SK-N-SH treated with all-trans-retinoic acid at 6 μM for 48 hours (cell line): ENCODE data around the gene FGGY.

Experiments
- ATAC-seq: fragments of 200-7000 bp; cut with Tn5 transposase; 3 replicates; pipeline ENCODE4 v1.9.1; 2020; ENCODE audit warnings: mild to moderate bottlenecking, moderate library complexity
- ARNTL ChIP-seq: fragments of 450-650 bp; formaldehyde crosslinking; IDR thresholded peaks from 2 replicates; pipeline ENCODE4 v1.5.0; 2020; ENCODE audit warnings: low read depth, mild to moderate bottlenecking, moderate library complexity, borderline replicate concordance
- BACH2 ChIP-seq: fragments of 250-450 bp; sonication (Bioruptor Pico); IDR thresholded peaks from 2 replicates; pipeline ENCODE4 v1.9.0; 2021; ENCODE audit warnings: mild to moderate bottlenecking, borderline replicate concordance
- CREB5 ChIP-seq: fragments of 250-450 bp; sonication (Bioruptor Pico); IDR thresholded peaks from 2 replicates; pipeline ENCODE4 v1.5.1; 2020; ENCODE audit warnings: low read depth, mild to moderate bottlenecking, moderate library complexity
- CSDC2 ChIP-seq: fragments of 250-450 bp; sonication (Bioruptor Pico); IDR thresholded peaks from 2 replicates; pipeline ENCODE4 v1.5.0; 2020; ENCODE audit warnings: mild to moderate bottlenecking, moderate library complexity
- CSRNP3 ChIP-seq: fragments of 250-450 bp; sonication (Bioruptor Pico); IDR thresholded peaks from 2 replicates; pipeline ENCODE4 v1.5.1; 2021; ENCODE audit warnings: mild to moderate bottlenecking, moderate library complexity
- ESRRG ChIP-seq: fragments of 250-450 bp; sonication (Bioruptor Pico); IDR thresholded peaks from 2 replicates; pipeline ENCODE4 v1.6.1; 2021; ENCODE audit warnings: mild to moderate bottlenecking
- GLIS3 ChIP-seq: fragments of 250-450 bp; sonication (Bioruptor Pico); IDR thresholded peaks from 2 replicates; pipeline ENCODE4 v1.5.0; 2020; ENCODE audit warnings: mild to moderate bottlenecking, moderate library complexity
- ISL1 ChIP-seq: fragments of 250-450 bp; sonication (Bioruptor Pico); IDR thresholded peaks from 2 replicates; pipeline ENCODE4 v2.1.2; 2022; ENCODE audit warnings: mild to moderate bottlenecking, moderate library complexity
- OSR1 ChIP-seq: fragments of 250-450 bp; sonication (Bioruptor Pico); IDR thresholded peaks from 2 replicates; pipeline ENCODE4 v1.8.0; 2022; ENCODE audit warnings: moderate library complexity, mild to moderate bottlenecking, inconsistent platforms
- PATZ1 ChIP-seq: fragments of 250-450 bp; sonication (Bioruptor Pico); IDR thresholded peaks from 2 replicates; pipeline ENCODE4 v1.8.0; 2020; ENCODE audit warnings: mild to moderate bottlenecking, moderate library complexity, borderline replicate concordance
- POU6F1 ChIP-seq: fragments of 250-450 bp; sonication (Bioruptor Pico); IDR thresholded peaks from 2 replicates; pipeline ENCODE4 v1.8.0; 2021; ENCODE audit warnings: low read depth, mild to moderate bottlenecking, moderate library complexity, borderline replicate concordance
- PPARA ChIP-seq: fragments of 250-450 bp; sonication (Bioruptor Pico); IDR thresholded peaks from 2 replicates; pipeline ENCODE4 v1.5.0; 2020; ENCODE audit warnings: mild to moderate bottlenecking, borderline replicate concordance
- RARB ChIP-seq: fragments of 250-450 bp; sonication (Bioruptor Pico); IDR thresholded peaks from 2 replicates; pipeline ENCODE4 v1.8.0; 2021; ENCODE audit warnings: mild to moderate bottlenecking, moderate library complexity
- TOX ChIP-seq: fragments of 250-450 bp; sonication (Bioruptor Pico); IDR thresholded peaks from 2 replicates; pipeline ENCODE4 v1.8.0; 2021; ENCODE audit warnings: mild to moderate bottlenecking, moderate library complexity, borderline replicate concordance
- TSHZ2 ChIP-seq: fragments of 250-450 bp; sonication (Bioruptor Pico); IDR thresholded peaks from 2 replicates; pipeline ENCODE4 v1.5.0; 2020; ENCODE audit warnings: mild to moderate bottlenecking, moderate library complexity
- ZC3H10 ChIP-seq: fragments of 250-450 bp; sonication (Bioruptor Pico); IDR thresholded peaks from 2 replicates; pipeline ENCODE4 v1.5.1; 2021; ENCODE audit warnings: mild to moderate bottlenecking, moderate library complexity
- ZFP3 ChIP-seq: fragments of 250-450 bp; sonication (Bioruptor Pico); IDR thresholded peaks from 2 replicates; pipeline ENCODE4 v1.5.0; 2020; ENCODE audit warnings: mild to moderate bottlenecking, moderate library complexity
- ZNF565 ChIP-seq: fragments of 450-650 bp; formaldehyde crosslinking; conservative IDR thresholded peaks from 2 replicates; pipeline ENCODE4 v1.5.0; 2020; ENCODE audit warnings: low read depth, mild to moderate bottlenecking, moderate library complexity
- ZNF8 ChIP-seq: fragments of 450-650 bp; formaldehyde crosslinking; IDR thresholded peaks from 2 replicates; pipeline ENCODE4 v1.5.0; 2020; ENCODE audit warnings: mild to moderate bottlenecking, moderate library complexity

Gene FGGY

GRCh38 chr1:59696421-59697115 is 399.7 kb downstream of the FGGY start:
- ATAC-seq: no peak
- TF ChIP-seq CSDC2 (CRISPR knock-in tag): no peak
- TF ChIP-seq ZFP3 (CRISPR knock-in tag): no peak
- no peak for TF ChIP-seq CSRNP3 (CRISPR knock-in tag)
- TF ChIP-seq PATZ1 (CRISPR knock-in tag): no peak
- no peak for TF ChIP-seq ZC3H10
- TF ChIP-seq CREB5 (CRISPR knock-in tag): no peak
- no peak for TF ChIP-seq PPARA (CRISPR knock-in tag)
- no peak for TF ChIP-seq ZNF8 (CRISPR knock-in tag)
- no peak for TF ChIP-seq ESRRG (CRISPR knock-in tag)
- no peak for TF ChIP-seq ISL1 (CRISPR knock-in tag)

DNA sequence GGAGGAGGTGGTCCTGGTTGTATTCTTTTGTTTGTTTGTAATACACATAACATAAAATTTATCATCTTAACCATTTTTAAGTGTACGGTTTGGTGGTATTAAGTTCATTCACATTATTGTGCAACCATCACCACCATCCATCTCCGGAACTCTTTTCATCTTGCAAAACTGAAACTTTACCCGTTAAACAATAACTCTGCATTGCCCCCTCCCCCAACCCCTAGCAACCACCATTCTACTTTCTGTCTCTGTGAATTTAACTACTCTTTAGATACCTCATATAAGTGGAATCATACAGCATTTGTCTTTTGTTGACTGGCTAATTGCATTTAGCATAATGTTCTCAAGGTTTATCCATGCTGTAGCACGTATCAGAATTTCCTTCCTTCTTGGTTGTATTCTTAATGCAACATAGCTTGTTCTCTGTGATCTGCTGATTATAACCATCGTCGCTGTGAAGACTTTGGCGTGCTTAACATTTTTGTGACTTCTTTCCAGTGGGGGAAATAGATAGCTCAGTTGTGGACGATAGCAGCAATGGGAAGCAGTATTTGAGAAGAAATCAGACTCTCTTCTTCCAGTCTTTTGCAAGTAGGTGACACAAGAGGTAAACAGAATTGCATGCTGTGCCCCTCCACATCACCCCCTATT is 400.4 kb downstream of the FGGY start:
- TF ChIP-seq CSRNP3 (CRISPR knock-in tag) (no peak), CSDC2 (CRISPR knock-in tag) (no peak), TSHZ2 (no peak), GLIS3 (no peak), TOX (CRISPR knock-in tag) (no peak), ARNTL (CRISPR knock-in tag) (no peak), POU6F1 (CRISPR knock-in tag) (no peak), CREB5 (CRISPR knock-in tag) (no peak), RARB (no peak), ZNF565 (CRISPR knock-in tag) (no peak), ZC3H10 (no peak), PATZ1 (CRISPR knock-in tag) (no peak), BACH2 (no peak), OSR1 (CRISPR knock-in tag) (no peak), ISL1 (CRISPR knock-in tag) (no peak)
- ATAC-seq: no peak
